CD4-positive, CD25-positive, alpha-beta regulatory T cell (primary cell): Measurements from ENCODE around the gene C10orf71. TPM values are rescaled to one million over a fixed set of nuclear protein-coding genes. Genes with fewer than 3 reads are reported as not detected.
A peak's percentile ranks its signal among the peaks of the same experiment; 100 is the strongest.

Source experiments
- ATAC-seq, 2 donors: fragments of 150-1000 bp; cut with Tn5 transposase; one replicate each; pipeline ENCODE4 v1.10.0; 2021; ENCODE audit warnings: low read depth in 2 of 2, moderate number of reproducible peaks in 2 of 2, moderate library complexity in 1 of 2
- DNase-seq, 3 donors: peaks; one replicate each; pipeline versions ENCODE4 v3.0.0 to v3.0.0-alpha.2; 2012 to 2022; ENCODE audit warnings: mixed read lengths in 1 of 3
- H3K27ac ChIP-seq: one replicate; pipeline ENCODE4 v1.7.0; 2013; ENCODE audit warnings: mild to moderate bottlenecking, low read length; ENCODE audit not compliant: insufficient read depth, poor library complexity, severe bottlenecking
- H3K27me3 ChIP-seq: one replicate; pipeline ENCODE4 v1.7.0; 2013; ENCODE audit warnings: low read length; ENCODE audit not compliant: control insufficient read depth, insufficient read depth
- H3K36me3 ChIP-seq: one replicate; pipeline ENCODE4 v1.7.0; 2013; ENCODE audit warnings: mild to moderate bottlenecking, low read length, moderate library complexity; ENCODE audit not compliant: control insufficient read depth, insufficient read depth
- H3K4me1 ChIP-seq: 2 replicates; pipeline ENCODE4 v1.7.0; 2013; ENCODE audit warnings: mild to moderate bottlenecking, low read length; ENCODE audit not compliant: insufficient read depth, control insufficient read depth, poor library complexity, severe bottlenecking
- H3K4me3 ChIP-seq: one replicate; pipeline ENCODE4 v1.7.0; 2013; ENCODE audit warnings: low read depth, mild to moderate bottlenecking, low read length, moderate library complexity
- H3K9me3 ChIP-seq, 2 experiments: 1 replicate in 1 of 2; 2 replicates in 1 of 2; pipeline ENCODE4 v1.7.0; 2013; ENCODE audit warnings: low read length in 2 of 2, mild to moderate bottlenecking in 1 of 2, moderate library complexity in 1 of 2; ENCODE audit not compliant: control insufficient read depth in 2 of 2
- H3K27ac Mint-ChIP-seq, 3 donors: one replicate each; pipeline ENCODE4 v1.8.0; 2020 to 2022; ENCODE audit warnings: mild to moderate bottlenecking in 3 of 3, mixed read lengths in 3 of 3, moderate library complexity in 2 of 3
- H3K27me3 Mint-ChIP-seq: one replicate; pipeline ENCODE4 v1.8.0; 2022; ENCODE audit warnings: mild to moderate bottlenecking, mixed read lengths
- H3K36me3 Mint-ChIP-seq: one replicate; pipeline ENCODE4 v1.8.0; 2020; ENCODE audit warnings: mixed read lengths
- H3K4me1 Mint-ChIP-seq, 4 donors: one replicate each; pipeline ENCODE4 v1.8.0; 2020 to 2022; ENCODE audit warnings: mixed read lengths in 4 of 4, mild to moderate bottlenecking in 1 of 4
- H3K4me3 Mint-ChIP-seq, 4 donors: one replicate each; pipeline ENCODE4 v1.8.0; 2020 to 2022; ENCODE audit warnings: mild to moderate bottlenecking in 4 of 4, mixed read lengths in 4 of 4, moderate library complexity in 3 of 4
- H3K9me3 Mint-ChIP-seq, 7 donors: one replicate each; pipeline ENCODE4 v1.8.0; 2020 to 2022; ENCODE audit warnings: mixed read lengths in 7 of 7, mild to moderate bottlenecking in 3 of 7, moderate library complexity in 2 of 7
- polyA plus RNA-seq, 4 donors: library from polyadenylated mRNA; unstranded; fragments of 300-500 nt; fragmentation: Illumina TruSeq; gene quantifications; one replicate each; pipeline ENCODE4 v1.2.3, GENCODE V29; 2021
- total RNA-seq: library from RNA; stranded (reverse); gene quantifications from one replicate; pipeline ENCODE4 v1.2.3, GENCODE V29; 2022

The C10orf71 gene
- total and polyA plus RNA-seq, 5 donors from 2014 or later = not detected

GRCh38 chr10:49314806-49315205, 15.8 kb downstream of the C10orf71 start:
- H3K27me3 ChIP-seq = no peaks in the 10 kb centered on the region
- H3K4me1 ChIP-seq = no peaks in the 10 kb centered on the region
- Mint-ChIP-seq H3K27me3 (peaks cover 4% of the 10 kb centered on the region), H3K27ac (no peak overlapping the region), H3K4me1 (peaks cover 0 to 5% (median under 1%) of the 10 kb centered on the region in 4 donors), H3K9me3 (peaks cover 0 to 2% (median 0%) of the 10 kb centered on the region in 7 donors), H3K36me3 (no peaks in the 10 kb centered on the region), H3K4me3 (no peak overlapping the region)
- no peaks in the 10 kb centered on the region for H3K36me3 ChIP-seq
- no peaks in the 10 kb centered on the region for H3K9me3 ChIP-seq
- H3K4me3 ChIP-seq = no peak overlapping the region
- ATAC-seq (no peak), DNase-seq (no peak)
- H3K27ac ChIP-seq = no peak overlapping the region

- no peaks in the 10 kb centered on the region for H3K4me1 ChIP-seq
These were observed 19.1 kb downstream of the C10orf71 start for GRCh38 chr10:49318028-49318427.

DNA sequence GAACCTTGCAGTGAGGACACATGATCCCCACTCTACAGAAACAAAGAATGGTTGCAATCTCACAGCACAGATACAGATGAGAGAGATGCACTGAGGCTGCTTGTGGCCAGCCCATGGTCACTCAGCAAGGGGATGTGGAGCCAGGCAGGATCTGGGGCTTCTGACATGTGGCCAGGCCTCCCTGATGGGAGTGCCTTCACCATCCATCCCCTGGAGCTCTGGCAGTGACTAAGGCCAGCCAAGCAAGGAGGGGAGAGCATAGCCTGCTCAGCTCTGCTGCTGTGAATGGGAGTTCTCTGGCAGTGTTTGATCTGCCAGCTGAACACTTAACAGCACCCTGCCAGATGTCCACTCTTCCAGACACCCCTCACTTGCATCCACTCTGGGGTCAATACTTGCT, 19.8 kb downstream of the C10orf71 start:
- Histone ChIP-seq H3K27ac (no peak overlapping the region), H3K9me3 (no peaks in the 10 kb centered on the region), H3K27me3 (no peaks in the 10 kb centered on the region), H3K4me3 (no peak overlapping the region), H3K4me1 (no peaks in the 10 kb centered on the region), H3K36me3 (no peaks in the 10 kb centered on the region)
- Mint-ChIP-seq H3K4me3 (no peak overlapping the region), H3K27ac (no peak overlapping the region), H3K4me1 (no peaks in the 10 kb centered on the region), H3K9me3 (no peaks in the 10 kb centered on the region), H3K27me3 (no peaks in the 10 kb centered on the region), H3K36me3 (no peaks in the 10 kb centered on the region)
- ATAC-seq (no peak), DNase-seq (no peak)

More at GRCh38 chr10:49318028-49318427, 19.1 kb downstream of the C10orf71 start:
- H3K4me1 Mint-ChIP-seq = no peaks in the 10 kb centered on the region
- ATAC-seq (no peak), DNase-seq (no peak)
- no peaks in the 10 kb centered on the region for H3K36me3 Mint-ChIP-seq
- Histone ChIP-seq H3K27ac (no peak overlapping the region), H3K27me3 (no peaks in the 10 kb centered on the region), H3K9me3 (no peaks in the 10 kb centered on the region), H3K4me3 (no peak overlapping the region), H3K36me3 (no peaks in the 10 kb centered on the region)
- no peaks in the 10 kb centered on the region for H3K27me3 Mint-ChIP-seq
- H3K4me3 Mint-ChIP-seq = no peak overlapping the region
- H3K9me3 Mint-ChIP-seq = no peaks in the 10 kb centered on the region
- H3K27ac Mint-ChIP-seq = peak overlapping the region in 1 of 3 donors; percentile 56

GRCh38 chr10:49319206-49319605, 20.2 kb downstream of the C10orf71 start:
- H3K4me3 Mint-ChIP-seq = no peak overlapping the region
- no peaks in the 10 kb centered on the region for H3K9me3 ChIP-seq
- no peaks in the 10 kb centered on the region for H3K4me1 Mint-ChIP-seq
- no peaks in the 10 kb centered on the region for H3K36me3 Mint-ChIP-seq
- no peaks in the 10 kb centered on the region for H3K27me3 ChIP-seq
- no peak overlapping the region for H3K4me3 ChIP-seq
- DNase-seq (no peak), ATAC-seq (no peak)
- H3K4me1 ChIP-seq = no peaks in the 10 kb centered on the region
- H3K27ac ChIP-seq = no peak overlapping the region
- no peaks in the 10 kb centered on the region for H3K27me3 Mint-ChIP-seq
- no peaks in the 10 kb centered on the region for H3K36me3 ChIP-seq
- H3K9me3 Mint-ChIP-seq = no peaks in the 10 kb centered on the region
- no peak overlapping the region for H3K27ac Mint-ChIP-seq

GRCh38 chr10:49320191-49320590, 21.2 kb downstream of the C10orf71 start:
- ATAC-seq = no peak
- H3K4me1 Mint-ChIP-seq = no peaks in the 10 kb centered on the region
- no peaks in the 10 kb centered on the region for H3K4me1 ChIP-seq
- no peaks in the 10 kb centered on the region for H3K27me3 ChIP-seq
- H3K36me3 Mint-ChIP-seq = no peaks in the 10 kb centered on the region
- H3K4me3 ChIP-seq = no peak overlapping the region
- H3K27ac ChIP-seq = no peak overlapping the region
- DNase-seq = no peak
- H3K27ac Mint-ChIP-seq = no peak overlapping the region
- no peak overlapping the region for H3K4me3 Mint-ChIP-seq
- no peaks in the 10 kb centered on the region for H3K27me3 Mint-ChIP-seq
- H3K9me3 Mint-ChIP-seq = no peaks in the 10 kb centered on the region
- H3K36me3 ChIP-seq = no peaks in the 10 kb centered on the region
- H3K9me3 ChIP-seq = no peaks in the 10 kb centered on the region

GRCh38 chr10:49321021-49321420, 22.1 kb downstream of the C10orf71 start:
- ATAC-seq (no peak), DNase-seq (no peak)
- Histone ChIP-seq H3K4me1 (no peaks in the 10 kb centered on the region), H3K9me3 (no peaks in the 10 kb centered on the region), H3K27me3 (no peaks in the 10 kb centered on the region), H3K4me3 (no peak overlapping the region), H3K36me3 (no peaks in the 10 kb centered on the region), H3K27ac (no peak overlapping the region)
- H3K27me3 Mint-ChIP-seq = no peaks in the 10 kb centered on the region
- H3K36me3 Mint-ChIP-seq = no peaks in the 10 kb centered on the region
- no peaks in the 10 kb centered on the region for H3K9me3 Mint-ChIP-seq
- H3K27ac Mint-ChIP-seq = no peak overlapping the region
- H3K4me3 Mint-ChIP-seq = no peak overlapping the region
- H3K4me1 Mint-ChIP-seq = no peaks in the 10 kb centered on the region

- Mint-ChIP-seq H3K36me3 (no peaks in the 10 kb centered on the region), H3K27ac (no peak overlapping the region), H3K27me3 (no peaks in the 10 kb centered on the region), H3K9me3 (peaks cover 0 to 2% (median 0%) of the 10 kb centered on the region in 7 donors), H3K4me3 (no peak overlapping the region), H3K4me1 (no peaks in the 10 kb centered on the region)
- no peaks in the 10 kb centered on the region for H3K27me3 ChIP-seq
- H3K36me3 ChIP-seq = no peaks in the 10 kb centered on the region
- ATAC-seq (no peak), DNase-seq (no peak)
- no peak overlapping the region for H3K4me3 ChIP-seq
- H3K4me1 ChIP-seq = no peaks in the 10 kb centered on the region
- H3K9me3 ChIP-seq = no peaks in the 10 kb centered on the region
- H3K27ac ChIP-seq = no peak overlapping the region
These were observed 23.6 kb downstream of the C10orf71 start for GRCh38 chr10:49322371-49323170.
